Measurements from ENCODE around the gene CYSLTR1.
"Not testable (repeated sequence)": the region's sequence is repeated elsewhere in the genome, so short reads cannot be mapped to it uniquely, and the experiment has no call there.

The CYSLTR1 gene, protein sequence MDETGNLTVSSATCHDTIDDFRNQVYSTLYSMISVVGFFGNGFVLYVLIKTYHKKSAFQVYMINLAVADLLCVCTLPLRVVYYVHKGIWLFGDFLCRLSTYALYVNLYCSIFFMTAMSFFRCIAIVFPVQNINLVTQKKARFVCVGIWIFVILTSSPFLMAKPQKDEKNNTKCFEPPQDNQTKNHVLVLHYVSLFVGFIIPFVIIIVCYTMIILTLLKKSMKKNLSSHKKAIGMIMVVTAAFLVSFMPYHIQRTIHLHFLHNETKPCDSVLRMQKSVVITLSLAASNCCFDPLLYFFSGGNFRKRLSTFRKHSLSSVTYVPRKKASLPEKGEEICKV

DNA sequence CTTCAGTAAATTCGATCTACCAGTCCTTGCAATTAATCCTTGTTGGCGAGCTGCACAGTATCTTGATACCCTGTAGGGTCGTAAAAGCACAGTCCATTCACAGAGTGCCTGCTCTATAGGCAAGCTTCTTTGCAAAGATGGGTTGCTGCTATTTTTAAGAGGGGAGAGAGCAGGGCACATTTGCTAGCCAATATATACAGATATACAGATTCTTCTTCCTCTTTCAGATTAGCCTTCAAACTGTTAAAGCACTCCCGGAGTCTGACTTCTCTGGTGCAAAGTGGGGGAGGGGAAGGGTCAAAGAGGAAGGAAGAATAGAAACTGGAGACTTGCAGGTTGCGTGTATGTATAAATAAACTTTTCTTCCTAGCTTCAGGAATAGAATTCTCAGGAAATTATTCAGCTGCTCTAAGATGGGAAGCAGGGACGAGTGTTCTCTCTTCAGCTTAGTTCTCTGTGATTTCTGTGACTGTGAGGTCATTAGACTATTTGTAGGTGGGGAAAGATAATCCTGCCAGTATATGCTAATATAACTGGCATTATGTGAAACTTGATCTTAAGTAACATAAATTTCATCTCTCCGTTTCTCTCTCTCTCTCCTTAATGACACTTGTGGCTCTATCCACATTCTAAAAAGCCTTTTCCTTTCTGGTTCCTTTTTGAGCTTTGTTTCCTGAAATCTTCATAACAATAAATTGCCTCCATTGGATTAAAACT lies at the start of gene CYSLTR1:
CYSLTR1 (minus strand) TSS at position 242 of the 717 bp plus-strand sequence. CDS start 53,865 bp downstream, outside the sequence.
- no peak for DNase-seq

DNA sequence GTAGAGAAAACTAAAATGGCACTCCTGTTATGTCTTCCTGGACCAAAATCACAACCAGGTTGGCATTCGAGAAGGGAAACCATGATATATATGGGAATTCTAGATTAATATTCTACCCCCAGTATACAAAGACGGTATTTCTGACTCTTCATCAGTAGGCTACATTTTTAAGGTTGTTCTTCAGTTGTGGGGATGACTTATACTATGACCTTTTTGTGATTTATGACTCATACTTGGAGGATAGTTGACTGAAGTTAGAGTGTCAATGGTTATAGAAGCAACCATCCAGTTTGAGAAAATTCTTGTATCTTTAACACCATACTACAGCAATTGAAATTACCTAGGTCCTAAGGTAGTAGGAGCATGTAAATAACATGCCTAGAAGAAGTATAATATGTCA lies 49.8 kb upstream of the CYSLTR1 start:
- DNase-seq: no peak

DNA sequence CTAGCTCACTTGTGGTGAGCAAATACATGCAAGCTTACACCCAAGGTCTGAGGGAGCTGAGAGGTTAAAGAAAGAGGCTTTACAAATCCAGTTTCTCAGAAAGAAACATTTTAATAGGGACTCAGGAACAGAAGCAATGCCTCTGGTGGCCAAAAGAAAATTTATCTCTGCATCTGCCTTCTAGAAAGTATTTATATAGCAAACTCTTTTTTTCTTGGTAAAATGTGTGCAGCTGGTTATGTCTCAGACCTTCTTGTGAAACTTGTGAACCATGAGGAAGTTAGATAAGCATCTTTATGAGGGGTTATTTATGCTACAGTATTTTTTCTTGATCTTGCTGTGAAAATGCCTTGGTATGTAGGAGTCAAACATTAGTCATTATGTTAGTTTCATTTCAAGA lies 48.5 kb upstream of the CYSLTR1 start:
- no peak for DNase-seq

DNA sequence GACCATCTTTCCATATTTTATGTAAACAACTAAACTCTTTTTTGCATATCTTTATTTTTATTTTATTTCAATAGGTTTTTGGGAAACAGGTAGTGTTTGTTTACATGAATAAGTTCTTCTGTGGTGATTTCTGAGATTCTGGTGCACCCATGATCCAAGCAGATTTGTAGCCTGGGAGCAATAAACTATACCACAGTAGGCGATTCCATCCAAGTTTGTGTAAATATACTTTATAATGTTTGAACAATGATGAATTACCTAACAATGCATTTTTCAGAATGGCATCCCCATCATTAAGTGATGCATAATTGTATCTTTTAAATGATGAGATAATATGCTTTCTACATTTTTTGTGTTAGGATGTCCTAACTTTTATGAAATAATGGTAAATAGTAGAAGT lies 39.2 kb upstream of the CYSLTR1 start:
- no peak for DNase-seq

DNA sequence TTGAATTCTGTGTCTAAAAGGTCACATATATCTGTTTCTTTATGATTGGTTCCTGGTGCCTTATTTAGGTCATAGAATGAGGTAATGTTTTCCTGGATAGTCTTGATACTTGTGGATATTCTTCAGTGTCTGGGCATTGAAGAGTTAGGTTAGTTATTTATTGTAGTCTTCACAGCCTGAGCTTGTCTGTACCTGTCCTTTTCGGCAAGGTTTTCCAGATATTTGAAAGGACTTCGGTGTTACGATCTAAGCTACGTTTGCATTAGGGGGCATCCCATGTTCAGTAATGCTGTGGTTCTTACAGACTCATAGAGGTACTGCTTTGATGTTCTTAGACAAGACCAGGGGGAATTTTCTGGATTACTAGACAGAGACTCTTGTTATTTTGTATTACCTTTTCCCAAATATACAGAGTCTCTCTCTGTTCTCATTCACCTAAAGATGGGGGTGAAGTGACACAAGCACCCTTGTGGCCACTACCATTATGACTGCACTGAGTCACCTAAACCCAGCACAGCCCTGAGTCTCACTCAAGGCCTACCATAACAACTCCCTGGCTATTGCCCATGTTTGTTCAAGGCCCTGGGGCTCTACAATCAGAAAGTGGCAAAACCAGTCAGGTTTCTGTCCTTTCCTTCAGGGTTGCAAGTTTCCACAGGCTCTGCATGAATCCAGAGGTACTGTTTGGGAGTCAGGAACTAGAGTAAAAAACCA lies 30.1 kb upstream of the CYSLTR1 start:
- DNase-seq: no peak

DNA sequence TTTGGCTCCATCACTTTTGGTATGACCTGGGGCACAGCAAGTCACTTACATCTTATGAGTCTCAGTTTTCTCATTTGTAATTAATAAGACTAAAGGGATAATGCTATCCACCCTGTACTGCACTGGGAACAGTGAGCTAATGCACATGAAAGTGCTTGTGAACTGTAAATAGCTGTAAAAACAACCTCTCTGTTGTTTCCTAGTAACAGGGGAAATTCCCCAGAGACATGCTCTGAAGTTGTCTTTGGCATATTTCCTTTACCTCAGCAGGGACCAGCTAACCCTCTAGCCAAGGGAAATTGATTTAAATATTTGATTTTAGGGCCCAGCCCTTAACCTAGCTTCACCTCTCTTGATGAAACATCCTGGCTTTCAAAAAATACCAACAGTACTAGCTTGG lies 6.1 kb upstream of the CYSLTR1 start:
- DNase-seq: no peak

DNA sequence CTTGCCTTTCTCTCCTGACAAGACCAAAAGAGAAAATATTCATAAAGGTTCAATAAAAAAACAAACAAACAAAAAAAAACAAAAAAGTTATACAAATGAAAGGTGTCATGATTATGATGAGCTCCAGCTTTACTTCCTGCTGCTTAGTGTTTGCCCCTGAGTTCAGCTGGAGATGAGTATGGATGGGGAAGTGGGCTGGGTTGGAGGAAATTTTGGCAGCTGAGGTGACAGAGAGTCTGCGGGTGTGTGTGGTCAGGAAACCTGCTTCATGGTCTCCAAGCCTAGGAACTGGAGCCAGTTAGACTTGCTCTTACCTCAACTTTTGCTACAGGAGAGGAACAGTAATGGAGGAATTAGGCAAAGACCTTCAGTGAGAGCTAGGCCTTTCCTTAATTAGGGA lies 4.3 kb upstream of the CYSLTR1 start:
- no peak for DNase-seq

DNA sequence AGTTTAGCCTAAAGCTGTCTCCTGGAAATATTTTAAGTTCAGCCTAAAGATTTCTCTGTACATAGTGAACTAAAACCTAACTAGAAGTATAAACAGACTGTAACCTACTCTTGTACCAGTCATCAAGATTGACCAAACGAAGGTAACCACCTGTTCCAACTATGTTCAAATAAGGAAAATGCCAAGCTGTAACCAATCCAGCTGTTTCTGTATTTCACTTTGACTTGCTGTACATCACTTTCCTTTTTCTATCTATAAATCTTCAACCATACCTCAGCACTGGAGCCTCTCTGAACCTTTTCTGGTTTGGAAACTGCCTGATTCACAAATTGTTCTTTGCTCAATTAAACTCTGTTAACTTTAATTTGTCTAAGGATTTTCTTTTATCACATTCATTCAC lies 3.1 kb upstream of the CYSLTR1 start:
- no peak for DNase-seq

DNA sequence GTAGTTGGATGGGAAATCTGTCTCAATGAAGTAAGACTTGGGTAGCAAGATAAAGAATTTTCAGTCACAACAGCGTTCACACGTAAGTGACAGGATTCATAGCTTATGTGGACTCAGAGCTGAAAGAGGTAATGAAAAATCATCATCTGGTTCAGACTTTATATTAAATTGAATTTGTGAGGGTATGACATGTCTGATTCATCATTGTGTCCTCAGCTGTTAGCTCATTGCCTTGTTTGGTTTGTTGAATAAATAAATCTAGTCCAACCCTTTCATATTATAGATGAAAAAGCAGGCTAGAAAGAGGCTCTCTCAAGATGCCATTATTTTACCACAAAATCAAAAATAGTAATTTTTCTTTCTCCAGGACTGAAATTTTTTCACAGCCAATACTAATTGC lies 2.7 kb upstream of the CYSLTR1 start:
- no peak for DNase-seq

DNA sequence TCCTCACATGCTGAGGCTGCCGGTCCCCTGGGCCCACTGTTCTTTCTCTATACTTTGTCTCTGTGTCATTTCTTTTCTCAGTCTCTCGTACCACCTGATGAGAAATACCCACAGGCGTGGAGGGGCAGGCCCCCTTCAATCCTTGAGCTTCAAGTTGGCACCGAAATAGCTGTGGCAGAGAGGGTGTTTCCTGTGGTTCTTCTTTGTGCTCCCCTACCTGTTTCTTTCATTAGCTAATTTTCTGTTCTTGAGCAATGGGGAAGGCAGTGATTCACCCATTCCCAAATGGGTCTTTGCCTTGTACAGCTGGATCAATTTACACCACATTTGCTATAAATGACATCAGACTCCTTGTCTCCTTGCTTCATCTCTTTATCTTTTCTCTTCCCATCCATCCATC lies 2.1 kb upstream of the CYSLTR1 start:
- DNase-seq: peak; percentile 12

DNA sequence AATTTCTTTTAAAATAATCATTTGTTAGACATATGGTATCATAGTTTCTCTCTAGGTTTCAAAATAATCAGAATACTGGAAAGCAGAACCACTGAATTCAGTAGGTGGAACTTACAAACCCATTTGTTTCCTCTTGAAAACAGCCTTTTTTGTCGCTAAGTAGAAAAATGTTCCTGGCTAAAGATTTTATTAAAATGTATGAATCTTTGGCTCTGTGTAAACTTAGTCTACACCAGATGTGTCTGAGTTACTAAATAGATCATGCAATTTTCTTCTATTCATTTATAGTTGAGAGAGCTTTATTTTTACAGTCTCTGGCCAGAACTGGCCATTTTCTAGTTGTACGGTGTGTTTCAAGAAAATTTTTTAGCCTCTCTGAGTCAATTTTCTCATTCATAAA lies 1.0 kb downstream of the CYSLTR1 start:
- no peak for DNase-seq

DNA sequence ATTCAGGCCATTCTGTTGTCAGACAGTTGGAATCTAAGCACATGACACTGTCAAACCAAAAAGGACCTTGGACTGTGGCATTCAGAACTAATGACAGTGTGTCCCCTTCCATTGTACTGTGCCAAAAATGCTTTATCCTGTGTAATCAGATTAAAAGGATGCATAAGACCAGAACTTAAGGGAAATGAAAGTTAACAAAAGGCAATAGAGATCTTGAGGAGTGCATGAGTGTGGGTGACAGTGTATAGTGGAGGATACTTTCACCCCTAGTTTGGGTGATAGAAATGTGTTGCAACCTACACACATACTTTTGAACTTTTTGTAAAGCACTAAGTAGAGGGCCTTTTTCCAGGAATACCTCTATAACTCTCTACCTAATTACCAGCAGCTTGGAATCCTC lies 4.5 kb downstream of the CYSLTR1 start:
- no peak for DNase-seq

DNA sequence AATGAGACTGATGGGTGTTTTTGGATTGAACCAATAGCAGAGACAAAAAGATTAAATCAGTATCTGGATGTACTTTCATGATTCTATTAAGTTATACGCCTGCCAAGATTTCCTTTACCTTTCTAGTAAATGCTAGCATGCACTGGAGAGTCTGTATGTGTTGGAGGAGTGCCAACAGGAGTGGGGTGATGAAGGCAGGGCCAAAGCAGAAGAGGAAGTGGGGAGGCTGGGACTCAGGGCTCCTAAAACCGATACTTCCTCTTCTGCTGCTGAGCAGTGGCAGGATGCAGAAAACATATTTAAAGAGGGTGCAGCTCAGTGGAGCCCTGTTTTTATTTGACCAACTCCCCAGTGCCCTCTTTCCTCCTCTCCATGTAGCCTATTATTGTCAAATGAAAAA lies 5.6 kb downstream of the CYSLTR1 start:
- DNase-seq: peak; percentile 1

DNA sequence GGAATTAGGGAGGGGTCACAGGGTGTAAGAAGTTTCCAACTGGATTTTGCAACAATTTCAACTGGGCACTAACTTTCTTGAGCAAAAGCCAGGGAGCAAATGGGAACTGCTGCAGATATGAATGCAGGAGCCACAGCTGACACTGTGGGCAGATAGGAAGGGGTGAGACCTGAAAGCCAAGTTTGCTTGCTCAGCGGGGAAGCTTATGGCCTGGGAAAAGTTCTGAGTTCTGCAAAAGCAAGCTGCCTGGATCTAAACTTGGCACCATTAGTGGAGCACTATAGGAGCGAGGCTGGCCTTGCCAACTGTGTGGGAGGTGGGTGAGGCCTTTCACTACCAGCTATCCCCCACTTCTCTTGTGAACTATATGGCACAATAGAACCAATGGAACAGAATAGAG lies 11.1 kb downstream of the CYSLTR1 start:
- no peak for DNase-seq

DNA sequence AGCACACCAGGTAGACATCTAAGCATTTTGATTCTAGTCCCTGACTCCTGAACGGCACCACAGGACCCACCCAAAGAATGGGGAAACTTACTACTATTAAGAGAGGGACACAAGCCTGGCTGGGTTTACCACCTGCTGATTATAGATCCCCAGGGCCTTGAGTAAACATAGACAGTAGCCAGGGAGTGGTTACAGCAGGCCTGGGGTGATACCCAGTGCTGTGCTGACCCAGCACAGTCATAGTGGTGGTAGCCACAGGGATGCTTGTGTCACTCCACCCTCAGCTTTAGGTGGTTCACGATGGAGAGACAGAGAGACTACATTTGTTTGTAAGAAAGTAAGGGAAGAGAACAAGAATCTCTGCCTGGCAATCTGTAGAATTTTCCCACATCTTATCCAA lies 11.7 kb downstream of the CYSLTR1 start:
- no peak for DNase-seq

DNA sequence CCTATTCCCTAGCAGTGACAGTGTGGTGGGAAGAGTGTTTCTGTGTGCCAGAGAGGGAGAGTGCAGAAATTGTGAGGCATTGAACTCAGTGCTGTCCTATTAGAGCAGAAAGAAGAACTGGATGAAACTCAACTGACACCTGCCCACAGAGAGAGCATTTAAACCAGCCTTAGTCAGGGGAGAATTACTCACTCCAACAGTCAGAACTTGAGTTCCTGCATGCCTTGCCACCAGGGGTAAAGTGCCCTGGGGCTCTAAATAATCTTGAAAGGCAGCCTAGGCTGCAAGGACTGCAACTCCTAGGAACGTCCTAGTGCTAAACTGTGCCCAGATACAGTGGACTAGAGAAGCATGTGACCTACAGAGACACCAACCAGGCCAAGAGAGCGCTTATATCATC lies 12.8 kb downstream of the CYSLTR1 start:
- DNase-seq: peak; percentile 3

DNA sequence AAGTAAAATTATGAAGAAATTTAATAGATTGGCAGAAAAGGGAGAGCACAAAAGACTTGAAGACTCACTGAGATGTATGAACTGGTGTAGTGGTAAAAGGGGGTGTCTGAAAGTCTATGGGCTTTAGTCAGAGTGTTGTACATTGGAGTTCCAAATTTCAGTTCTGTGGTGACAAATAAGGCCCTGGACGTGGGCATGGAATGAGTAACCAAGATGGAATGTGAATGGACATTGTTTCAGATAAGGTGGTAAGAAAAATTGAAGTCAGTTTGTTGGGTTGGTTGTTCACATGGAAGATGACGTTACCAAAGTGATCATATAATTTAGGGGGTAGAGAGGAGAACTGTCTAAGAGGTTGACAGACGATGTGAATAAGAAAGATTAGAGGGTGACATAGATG lies 13.9 kb downstream of the CYSLTR1 start:
- no peak for DNase-seq

DNA sequence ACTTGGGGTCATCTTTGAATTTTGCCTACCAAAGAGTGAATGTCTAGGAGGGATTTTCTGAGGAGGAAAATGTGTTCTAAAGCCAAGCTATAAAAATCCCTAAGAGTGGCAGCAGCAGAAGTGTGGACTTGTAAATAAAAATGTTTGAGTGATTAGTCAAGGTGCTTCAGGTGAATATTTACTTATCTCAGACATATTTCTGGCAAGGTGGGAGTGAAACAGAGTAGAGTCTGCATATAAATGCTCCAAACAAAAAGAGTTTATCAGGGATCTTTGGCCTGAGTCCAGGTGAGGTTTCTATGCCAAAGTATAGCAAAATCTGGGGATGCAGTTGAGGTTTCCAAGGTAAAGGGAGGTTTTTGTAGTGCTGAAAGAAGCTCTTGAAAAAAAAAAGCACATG lies 19.7 kb downstream of the CYSLTR1 start:
- DNase-seq: no peak

DNA sequence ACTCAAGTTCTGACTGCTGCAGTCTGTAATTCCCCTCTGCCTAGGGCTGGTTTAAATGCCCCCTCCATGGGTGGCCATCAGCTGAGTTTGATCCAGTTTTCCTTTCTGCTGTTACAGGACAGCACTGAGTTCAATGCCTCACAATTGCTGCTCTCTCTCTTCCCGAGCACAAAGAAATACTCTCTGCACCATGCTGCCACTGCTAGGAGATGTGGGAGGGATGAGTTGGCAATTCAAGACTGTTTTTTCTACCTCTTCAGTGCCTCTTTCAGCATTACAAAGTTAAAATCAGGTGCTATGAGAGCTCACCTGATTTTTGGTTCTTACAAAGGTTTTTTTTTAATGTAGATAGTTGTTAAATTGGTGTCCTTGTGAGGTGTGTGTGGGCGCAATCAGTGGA lies 24.3 kb downstream of the CYSLTR1 start:
- DNase-seq: no peak

DNA sequence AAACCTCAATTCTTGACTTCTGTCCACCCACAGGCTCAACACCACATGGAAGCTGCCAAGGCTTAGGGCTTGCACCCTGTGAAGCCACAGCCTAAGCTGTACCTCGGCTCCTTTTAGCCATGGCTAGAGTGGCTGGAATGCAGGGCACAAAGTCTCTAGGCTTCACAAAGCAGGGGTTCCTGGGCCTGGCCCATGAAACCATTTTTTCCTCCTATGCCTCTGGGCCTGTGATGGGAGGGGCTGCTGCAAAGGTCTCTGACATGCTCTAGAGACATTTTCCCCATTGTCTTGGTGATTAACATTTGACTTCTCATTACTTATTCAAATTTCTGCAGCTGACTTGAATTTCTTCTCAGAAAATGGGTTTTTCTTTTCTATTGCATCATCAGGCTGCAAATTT lies 26.5 kb downstream of the CYSLTR1 start:
- not testable (repeated sequence) for DNase-seq

DNA sequence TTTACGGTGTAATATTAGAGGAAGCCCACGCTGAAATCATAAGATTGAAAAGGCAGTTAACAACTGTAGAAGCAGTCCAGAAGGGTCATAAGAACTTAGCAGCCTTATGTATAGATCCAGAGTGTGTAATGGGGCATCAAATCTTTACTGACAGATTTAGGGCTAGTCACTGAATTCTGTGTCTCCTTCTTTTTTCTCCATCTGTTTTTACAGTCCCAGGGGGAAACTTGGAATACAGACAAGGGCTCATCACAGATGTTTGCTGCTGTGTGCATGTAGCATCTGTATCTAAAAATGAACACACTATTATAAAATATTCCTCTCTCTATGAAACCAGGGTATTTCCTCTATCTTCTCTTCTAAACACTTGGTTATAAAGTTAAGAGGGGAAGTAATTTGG lies 43.9 kb downstream of the CYSLTR1 start:
- no peak for DNase-seq

DNA sequence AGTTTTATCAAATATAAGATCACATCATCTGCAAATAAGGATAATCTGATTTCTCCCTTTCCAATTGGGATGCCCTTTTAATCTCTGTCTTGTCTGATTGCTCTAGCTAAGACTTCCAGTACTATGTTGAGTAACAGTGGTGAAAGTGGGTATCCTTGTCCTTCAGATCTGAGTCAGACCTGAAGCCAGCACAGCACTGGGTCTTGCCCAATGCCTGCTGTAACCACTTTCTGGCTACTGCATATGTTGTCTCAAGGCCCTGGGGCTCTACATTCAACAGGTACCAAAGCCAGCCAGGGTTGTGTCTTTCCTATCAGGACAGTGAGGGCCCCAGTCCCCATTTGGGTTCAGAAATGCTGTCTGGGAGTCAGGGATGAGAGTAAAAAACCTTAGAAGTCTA lies 90.3 kb downstream of the CYSLTR1 start:
- DNase-seq: no peak

DNA sequence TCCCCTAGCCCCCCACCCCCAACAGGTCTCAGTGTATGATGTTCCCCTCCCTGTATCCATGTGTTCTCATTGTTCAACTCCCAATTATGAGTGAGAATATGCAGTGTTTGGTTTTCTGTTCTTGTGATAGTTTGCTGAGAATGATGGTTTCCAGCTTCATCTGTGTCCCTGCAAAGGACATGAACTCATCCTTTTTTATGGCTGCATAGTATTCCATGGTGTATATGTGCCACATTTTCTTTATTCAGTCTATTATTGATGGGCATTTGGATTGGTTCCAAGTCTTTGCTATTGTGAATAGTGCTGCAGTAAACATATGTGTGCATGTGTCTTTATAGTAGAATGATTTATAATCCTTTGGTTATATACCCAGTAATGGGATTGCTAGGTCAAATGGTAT lies 101.4 kb downstream of the CYSLTR1 start:
- DNase-seq: not testable (repeated sequence)
